ENCODE data around the gene CPEB4.

GRCh38 chr5:173863359-173863758 is 24.8 kb upstream of the CPEB4 start:
- TF ChIP-seq EZH2 (IDR thresholded peaks at IDR 0.05; ENCODE audit: insufficient read depth, poor library complexity, severe bottlenecking): no peak
- TF ChIP-seq EZH2phosphoT487 (IDR thresholded peaks at IDR 0.05; ENCODE audit: insufficient read depth, low read depth): no peak

Measured in GM23248 (cell line).